HG03469 (cell line): Measurements from ENCODE around the gene DPF3.

Experiments
- ATAC-seq: cut with Tn5 transposase; IDR thresholded peaks from one replicate; pipeline ENCODE4 v1.9.1; 2021; ENCODE audit warnings: mild to moderate bottlenecking, moderate library complexity, moderate number of reproducible peaks; ENCODE audit not compliant: unreplicated experiment

DPF3 gene

GRCh38 chr14:72745546-72745945 lies 148.4 kb downstream of the DPF3 start:
- ATAC-seq: no peak

DNA sequence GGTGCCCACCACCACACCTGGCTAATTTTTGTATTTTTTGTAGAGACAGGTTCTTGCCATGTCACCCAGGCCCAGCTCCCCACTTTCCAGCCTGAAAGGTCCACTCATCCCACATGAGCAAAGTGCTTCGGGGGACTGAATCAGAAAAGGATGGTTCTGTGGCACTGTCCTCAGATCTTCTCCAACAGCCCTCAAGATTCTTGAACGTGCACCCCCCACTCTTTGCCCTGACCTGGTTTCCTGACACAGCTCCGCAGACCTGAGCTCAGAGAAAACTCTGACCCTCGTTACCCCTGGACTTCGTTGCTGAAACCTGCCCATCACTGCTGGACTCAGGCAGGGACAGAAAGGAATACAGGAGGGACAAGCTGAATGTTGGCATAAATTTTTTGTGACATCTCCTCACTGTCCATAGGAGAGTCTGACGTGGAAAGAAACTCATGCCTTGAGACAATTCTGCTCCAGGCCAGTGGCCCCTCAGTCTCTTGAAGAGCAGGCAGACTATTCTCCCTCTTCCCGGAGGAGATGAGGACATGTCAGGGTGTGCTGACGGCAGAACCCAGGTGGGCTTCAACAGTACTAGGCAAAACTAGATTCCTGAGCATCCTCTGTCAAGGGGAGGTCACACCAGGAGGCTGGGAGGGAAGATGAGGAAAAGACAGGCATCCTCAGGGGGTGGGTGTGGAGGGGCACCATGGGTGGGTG lies 149.3 kb downstream of the DPF3 start:
- ATAC-seq: no peak

DNA sequence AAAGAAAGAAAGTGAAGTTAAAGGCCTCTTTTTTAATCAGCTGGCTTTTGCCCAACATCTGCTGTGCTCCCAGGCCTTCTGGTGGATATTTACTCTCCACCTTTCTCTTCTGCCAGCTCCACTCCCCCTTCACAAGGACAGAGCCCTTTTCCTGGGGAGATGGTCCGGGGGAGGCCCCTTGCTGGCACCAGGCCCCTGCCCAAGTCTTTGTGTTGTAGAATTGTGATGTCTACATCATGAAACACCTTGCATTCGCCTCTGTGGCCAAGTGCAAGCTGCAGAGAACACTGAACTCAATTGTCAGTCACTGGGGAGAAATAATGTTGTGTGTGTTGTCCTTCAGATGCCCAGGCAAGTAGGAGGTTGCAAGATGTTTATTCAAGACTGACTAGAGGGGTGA lies 150.3 kb downstream of the DPF3 start:
- no peak for ATAC-seq

DNA sequence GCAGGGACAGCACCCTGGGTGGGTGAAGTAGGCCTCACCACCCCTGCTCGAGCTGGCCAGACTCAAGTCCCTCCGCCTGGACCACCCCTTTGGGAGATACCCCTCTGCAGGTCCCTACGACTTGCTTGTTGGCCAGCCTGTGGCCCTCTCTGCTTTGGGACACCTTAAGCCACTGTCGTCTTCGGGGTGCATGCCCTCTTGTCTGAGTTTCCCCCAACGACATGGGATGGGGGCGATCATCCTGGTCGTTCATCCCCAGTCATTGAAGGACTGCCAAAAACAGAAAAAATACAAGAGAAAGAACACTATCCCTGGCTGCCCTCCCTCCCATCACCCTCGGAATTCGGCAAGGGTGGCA lies 151.1 kb downstream of the DPF3 start:
- no peak for ATAC-seq

- no peak for ATAC-seq
These were observed 151.6 kb downstream of the DPF3 start for GRCh38 chr14:72742118-72742837.

DNA sequence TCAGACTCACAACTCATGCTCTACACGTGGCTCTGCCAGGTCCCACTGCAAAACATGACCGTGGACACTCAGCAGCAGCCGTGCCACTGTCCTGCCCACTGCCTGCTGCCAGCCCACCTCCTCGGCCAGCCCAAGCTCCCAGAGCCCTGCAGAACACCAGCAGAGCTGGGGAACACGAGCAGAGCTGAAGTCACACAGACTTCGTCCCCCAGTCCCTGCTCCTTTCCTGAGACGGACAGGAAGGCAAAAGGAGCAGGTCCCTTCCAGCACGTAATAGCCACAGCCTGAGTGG lies 152.1 kb downstream of the DPF3 start:
- no peak for ATAC-seq

DNA sequence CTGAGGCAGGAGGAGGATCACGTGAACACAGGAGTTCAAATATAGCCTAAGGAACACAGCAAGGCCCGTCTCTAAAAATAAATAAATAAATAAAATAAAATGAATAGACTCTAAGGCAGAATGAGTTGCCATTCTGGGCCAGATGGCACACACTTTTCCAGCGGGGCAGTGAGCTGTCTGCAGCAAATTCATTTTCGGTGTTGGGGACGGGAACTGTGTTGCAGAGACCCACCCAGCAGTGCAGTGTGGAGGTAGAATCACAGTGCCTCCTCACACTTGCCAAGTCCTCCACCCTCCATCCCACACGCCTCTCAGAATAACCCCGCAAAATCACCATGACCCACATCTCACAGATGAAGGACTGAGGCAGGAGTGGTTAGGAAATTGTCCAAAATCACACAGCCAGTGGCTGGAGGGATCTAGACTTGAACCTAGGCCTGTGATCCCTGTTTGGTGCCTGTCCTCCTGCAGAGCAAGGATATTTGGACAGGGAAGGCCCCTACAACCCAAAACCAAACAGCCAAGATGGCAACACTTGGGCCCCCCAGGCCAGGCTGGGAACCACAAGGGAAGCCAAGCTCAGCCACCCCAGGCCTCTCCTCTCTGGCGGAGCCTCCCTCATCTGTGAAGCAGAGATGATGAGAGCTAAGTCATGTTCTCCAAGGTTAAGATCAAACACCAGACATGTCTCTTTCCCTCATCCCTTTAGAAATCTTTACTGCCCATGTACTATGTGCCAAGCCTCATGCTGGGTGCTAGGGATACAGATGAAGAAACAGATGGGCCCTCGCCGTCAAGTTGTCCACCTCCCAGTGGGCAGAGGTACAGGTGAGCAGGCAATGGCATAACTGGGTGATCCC lies 152.7 kb downstream of the DPF3 start:
- no peak for ATAC-seq

DNA sequence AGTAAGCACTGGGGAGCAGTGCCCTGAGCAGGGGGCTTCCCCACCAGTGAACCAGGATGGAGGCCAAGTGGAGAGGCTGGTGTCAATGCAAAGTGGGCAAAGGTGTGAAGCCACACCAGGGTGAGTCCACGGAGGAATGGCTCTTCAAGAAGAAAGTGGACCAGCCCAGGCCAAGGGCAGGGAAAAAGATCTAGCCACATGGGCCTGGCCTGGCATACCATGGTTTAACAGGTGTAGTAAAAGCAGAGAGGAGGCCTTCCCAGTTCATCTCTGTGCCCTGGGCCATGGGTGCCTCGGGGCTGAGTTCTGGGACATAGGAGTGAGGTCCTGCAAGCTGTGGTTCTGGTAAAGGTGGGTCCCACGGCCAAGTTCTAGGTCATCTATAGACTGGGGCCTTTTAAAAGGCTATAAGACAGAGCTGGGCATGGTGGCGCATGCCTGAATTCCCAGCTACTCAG lies 153.4 kb downstream of the DPF3 start:
- no peak for ATAC-seq

DNA sequence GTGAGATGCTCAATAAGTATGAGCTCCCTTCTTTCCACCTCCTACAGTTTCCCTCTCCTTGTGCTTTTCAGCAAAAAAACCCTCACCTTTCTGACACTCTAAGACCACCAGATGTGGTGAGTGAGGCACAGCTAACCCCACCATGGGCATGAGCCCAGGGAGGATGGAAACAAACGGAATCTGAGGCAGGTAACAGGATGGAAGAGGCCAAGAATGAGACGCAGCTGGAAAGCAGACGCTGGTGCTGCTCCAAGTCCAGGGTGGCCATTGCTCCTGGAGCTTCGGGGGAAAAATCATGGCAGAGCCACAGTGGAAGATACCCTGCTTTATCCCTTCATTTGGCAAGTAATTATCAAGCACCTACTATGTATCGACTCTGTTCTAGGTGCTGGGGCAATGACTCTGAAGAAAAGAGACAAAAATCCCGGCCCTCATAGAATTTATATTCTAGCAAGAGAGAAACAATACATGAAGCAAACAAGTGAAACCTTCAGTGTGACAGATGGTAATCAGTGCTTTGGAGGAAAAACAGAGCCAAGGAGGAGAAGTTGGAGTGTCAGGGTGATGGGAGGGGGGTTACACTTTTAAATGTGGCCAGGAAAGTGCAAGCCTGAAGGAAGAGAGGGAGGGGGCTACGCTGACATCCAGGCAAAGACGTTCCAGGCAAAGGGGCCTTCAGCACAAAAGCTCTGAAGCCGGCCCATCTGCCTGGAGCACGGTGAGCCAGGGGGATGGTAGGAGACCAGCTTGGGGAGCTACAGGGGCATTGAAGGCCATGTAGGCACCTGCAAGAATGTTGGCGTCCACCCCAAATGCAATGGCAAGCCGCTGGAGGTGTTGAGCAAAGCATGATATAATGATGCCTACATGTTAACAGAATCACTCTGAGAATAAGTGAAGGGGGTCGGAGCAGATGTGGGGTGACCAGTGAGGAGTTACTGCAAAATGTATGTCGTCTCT lies 154.2 kb downstream of the DPF3 start:
- ATAC-seq: no peak

DNA sequence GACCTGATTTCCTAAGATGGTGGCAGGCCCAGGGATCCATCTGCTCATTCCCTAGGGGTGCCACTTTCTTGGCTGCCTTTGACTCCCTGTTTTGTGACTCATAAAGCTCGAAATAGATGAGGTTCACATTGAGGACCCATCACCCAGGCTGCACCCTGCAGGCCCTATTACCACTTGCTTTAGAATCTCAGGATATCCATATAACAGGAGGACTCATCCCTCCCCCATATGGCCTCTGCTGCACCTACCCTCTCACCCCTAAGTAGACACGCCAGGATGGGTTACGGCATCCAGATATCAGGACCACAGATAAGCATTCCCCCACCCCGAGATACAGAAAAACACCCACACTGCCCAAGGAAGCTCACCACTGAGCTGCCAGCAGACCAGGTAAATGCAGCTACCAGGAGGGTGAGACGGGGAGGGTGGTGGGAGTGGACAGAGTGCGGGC lies 155.7 kb downstream of the DPF3 start:
- ATAC-seq: no peak

DNA sequence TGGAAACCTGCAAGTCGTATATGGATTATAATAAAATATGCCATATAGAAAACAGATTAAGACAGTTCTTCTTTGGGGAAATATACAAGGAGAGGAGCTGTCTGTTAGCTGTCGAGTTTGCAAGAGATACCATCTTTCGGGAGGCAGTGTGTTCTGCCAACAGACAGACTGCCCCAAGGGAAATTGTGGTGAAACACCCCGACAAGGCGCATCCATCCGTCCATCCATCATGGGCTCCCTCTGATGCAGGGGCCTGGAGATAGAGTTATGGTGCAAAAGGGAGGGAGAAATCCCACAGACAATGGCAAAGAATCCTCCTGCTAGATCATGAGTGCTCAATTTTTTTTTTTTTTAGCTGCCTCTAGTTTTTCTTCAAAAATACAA lies 156.3 kb downstream of the DPF3 start:
- ATAC-seq: no peak

DNA sequence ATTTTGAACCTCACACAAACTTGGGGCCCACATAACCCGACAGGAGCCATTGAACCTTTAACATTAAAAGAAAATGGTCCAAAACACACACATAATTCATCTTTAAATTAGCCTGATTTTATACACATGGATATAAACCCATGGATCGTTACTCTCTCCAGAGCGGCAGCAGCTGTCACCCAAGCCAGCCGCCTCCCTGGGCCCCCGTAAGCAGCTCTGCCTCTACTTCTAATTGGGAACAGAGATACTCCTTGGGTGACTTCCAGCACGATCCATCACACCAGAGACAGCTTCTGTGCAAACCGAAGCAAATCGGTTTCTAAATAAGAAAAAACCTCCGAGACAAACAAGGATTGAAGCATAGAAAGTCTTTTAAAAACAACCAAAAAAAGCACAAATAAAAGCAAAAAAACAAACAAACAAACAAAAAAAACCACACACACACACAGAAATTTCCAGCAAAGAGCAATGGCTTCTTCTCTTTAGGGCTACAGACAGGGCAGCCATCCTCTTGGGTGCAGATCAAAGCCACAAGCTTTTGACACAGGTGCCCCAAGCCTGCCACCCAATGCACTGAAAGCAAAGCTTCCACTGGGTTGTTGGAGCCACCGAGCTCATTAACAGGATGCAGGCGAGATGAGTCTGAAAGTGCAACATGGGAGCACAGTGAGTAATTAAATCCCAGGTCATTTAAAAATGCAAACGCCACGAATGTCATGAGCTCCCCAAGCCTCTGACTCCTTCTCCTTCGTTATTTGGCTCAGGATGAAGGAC lies 156.9 kb downstream of the DPF3 start:
- ATAC-seq: no peak

DNA sequence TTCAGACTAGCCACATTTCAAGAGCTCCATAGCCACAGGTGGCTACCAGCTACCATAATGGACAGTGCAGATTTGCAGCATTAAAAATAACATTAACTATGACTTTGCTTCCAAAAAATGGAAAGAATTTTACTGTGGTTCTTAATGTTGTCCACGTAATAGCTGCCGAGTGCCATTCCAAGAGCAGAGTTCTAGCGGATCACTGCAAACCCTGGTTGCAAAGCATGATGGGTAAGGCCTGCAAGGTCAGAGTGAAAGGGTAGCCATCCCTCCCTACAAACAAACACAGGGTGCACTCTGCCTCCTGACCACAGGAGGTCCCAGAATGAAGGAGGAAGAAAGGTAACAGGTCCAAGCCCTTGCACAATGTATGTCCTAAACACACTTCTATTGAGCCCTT lies 157.6 kb downstream of the DPF3 start:
- ATAC-seq: no peak

- no peak for ATAC-seq
These were observed 161.7 kb downstream of the DPF3 start for GRCh38 chr14:72732022-72732780.

GRCh38 chr14:72731252-72732020 lies 162.5 kb downstream of the DPF3 start:
- no peak for ATAC-seq

DNA sequence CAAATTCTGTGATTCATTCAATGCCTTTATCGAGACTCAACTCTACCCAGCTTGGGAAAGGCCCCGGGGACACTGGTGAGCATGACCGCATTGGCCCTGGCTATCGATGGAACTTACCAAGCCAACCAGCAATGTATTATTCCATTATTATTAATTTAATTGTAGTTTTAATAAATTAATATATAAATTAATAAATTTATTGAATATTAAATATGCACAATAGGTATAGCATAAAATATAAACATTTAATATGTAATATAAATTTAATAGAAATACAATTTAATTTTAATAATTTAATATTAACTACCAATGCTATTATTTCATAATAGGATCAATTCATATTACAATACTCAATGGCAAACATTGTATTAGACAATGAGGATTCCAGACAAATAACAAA lies 163.4 kb downstream of the DPF3 start:
- ATAC-seq: no peak

GRCh38 chr14:72726444-72726843 lies 167.5 kb downstream of the DPF3 start:
- no peak for ATAC-seq

DNA sequence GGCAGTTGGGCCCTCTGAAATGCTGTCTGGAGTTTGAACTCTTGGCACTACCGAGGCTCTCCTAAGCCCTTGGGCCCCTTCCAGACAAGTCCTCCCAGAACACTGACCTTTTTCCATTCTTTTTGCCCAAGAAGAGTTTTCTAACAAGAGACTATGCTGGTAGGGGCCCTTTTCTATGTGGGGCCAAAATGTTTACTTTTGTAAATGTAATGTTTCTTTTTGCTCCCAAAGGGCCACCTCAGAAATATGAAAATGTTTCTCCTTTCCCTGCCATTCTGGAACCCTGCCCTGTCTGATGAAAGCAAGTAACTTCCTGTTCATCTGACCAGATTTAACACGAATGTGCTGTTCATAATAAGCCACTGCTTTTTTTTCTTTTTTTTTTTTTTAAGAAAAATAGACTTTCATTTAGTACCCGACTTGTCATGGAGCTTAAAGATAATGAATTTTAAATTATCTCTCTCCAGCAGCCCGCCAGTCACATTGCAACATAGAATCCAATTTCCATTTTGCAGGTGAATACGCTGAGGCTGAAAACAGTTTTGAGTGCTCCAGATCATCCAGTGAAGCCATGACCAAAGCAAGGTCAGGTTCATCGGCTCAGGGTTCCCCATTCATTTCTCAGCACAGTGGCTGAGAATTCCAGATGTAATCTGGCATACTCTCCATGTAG lies 169.9 kb downstream of the DPF3 start:
- ATAC-seq: no peak
